Adrenal gland (tissue), 12 donors: ENCODE measurements around the gene PDC. TPM values are rescaled to one million over a fixed set of nuclear protein-coding genes. Genes with fewer than 3 reads are reported as not detected.

ENCODE experiments used
- DNase-seq, 7 donors: peaks; one replicate each; pipeline ENCODE4 v3.0.0-alpha.2; 2019 to 2020
- H3K27ac ChIP-seq, 5 donors: fragments of 200-600 bp; sonication (generic) in 4 of 5; 1 replicate in 3 of 5; 2 replicates in 2 of 5; pipeline versions ENCODE4 v1.5.1 to v1.8.0; 2016 to 2020; ENCODE audit warnings: mild to moderate bottlenecking in 1 of 5
- H3K27me3 ChIP-seq: fragments of 200-600 bp; 2 replicates; pipeline ENCODE4 v1.8.0; 2021
- H3K36me3 ChIP-seq, 2 donors: fragments of 200-600 bp; replicated peaks in 1 of 2; 1 replicate in 1 of 2; 2 replicates in 1 of 2; pipeline versions ENCODE4 v1.5.1 to v1.8.0; 2018 to 2022
- H3K4me1 ChIP-seq, 2 donors: fragments of 200-600 bp; replicated peaks in 1 of 2; 1 replicate in 1 of 2; 2 replicates in 1 of 2; pipeline versions ENCODE4 v1.5.1 to v1.8.0; 2018 to 2021
- H3K4me3 ChIP-seq, 4 donors: fragments of 200-600 bp; sonication (generic) in 3 of 4; one replicate each; pipeline ENCODE4 v1.5.1; 2016 to 2018
- H3K9me3 ChIP-seq, 3 donors: fragments of 200-600 bp; sonication (generic) in 1 of 3; replicated peaks in 1 of 3; 1 replicate in 2 of 3; 2 replicates in 1 of 3; pipeline versions ENCODE4 v1.5.1 to v1.8.0; 2016 to 2021
- POLR2A ChIP-seq, 2 donors: fragments of 450-650 bp; IDR thresholded peaks; one replicate each; pipeline ENCODE4 v1.6.1; 2017; ENCODE audit warnings: antibody characterized with exemption in 2 of 2, mild to moderate bottlenecking in 2 of 2, moderate library complexity in 1 of 2
- WGBS, 4 donors: extraction: QIAGEN DNeasy Blood & Tissue Kit in 2 of 4; methylation state at CpG; one replicate each; pipeline versions ENCODE4 v1.1.5 to v1.1.7; 2013 to 2017; 5-methylcytosine and 5-hydroxymethylcytosine counted together
- intact Hi-C, 2 donors: fragments of 100-400 bp; cut with DNase I; formaldehyde crosslinking; loops; one replicate each; pipeline versions ENCODE4 v1.14.1 to v1.15.0; 2022 to 2023
- polyA plus RNA-seq, 3 donors: library from polyadenylated mRNA; stranded (reverse); fragments of 200-250 nt in 2 of 3; fragments of 350-450 nt in 1 of 3; fragmentation: Illumina TruSeq in 1 of 3; extraction: RNeasy Lipid Tissue Mini Kit (QIAGEN cat#74804) in 1 of 3; gene quantifications; one replicate each; pipeline ENCODE4 v1.2.3, GENCODE V29; 2013 to 2014
- total RNA-seq, 9 donors: library from RNA; depleted of rRNA in 4 of 9; stranded (reverse); fragments of >200 nt in 4 of 9; fragments of 120-200 nt in 1 of 9; fragmentation: NEBNext Ultra II Directional in 1 of 9; extraction: Animal tissue kit (Norgen Biotek cat#: 25700) in 1 of 9; gene quantifications; one replicate each; pipeline versions ENCODE4 v1.1.0 to v1.2.4, GENCODE V29; 2013 to 2023
- TF ChIP-seq, protein P1 (sequence below), 6 experiments: fragments of 450-650 bp in 4 of 6; fragments of 200-600 bp in 2 of 6; sonication (generic) in 1 of 6; IDR thresholded peaks; 1 replicate in 5 of 6; 2 replicates in 1 of 6; pipeline versions ENCODE4 v1.5.1 to v1.8.0; 2016 to 2021; ENCODE audit warnings: antibody characterized with exemption in 6 of 6, mild to moderate bottlenecking in 2 of 6, moderate library complexity in 1 of 6
- donor health status: healthy with polysubstance abuse.
- donor health status: Bipolar disorder and iron deficiency.
- donor health status: DM: yes; HTN: yes; CAD: no.
- donor health status: DM: no; HTN: no; CAD: no.
- donor health status: DM: no; HTN: no; CAD: no.
- donor health status: DM: yes; HTN: yes; CAD: no.

PDC gene
- total and polyA plus RNA-seq, 12 donors: not detected

DNA sequence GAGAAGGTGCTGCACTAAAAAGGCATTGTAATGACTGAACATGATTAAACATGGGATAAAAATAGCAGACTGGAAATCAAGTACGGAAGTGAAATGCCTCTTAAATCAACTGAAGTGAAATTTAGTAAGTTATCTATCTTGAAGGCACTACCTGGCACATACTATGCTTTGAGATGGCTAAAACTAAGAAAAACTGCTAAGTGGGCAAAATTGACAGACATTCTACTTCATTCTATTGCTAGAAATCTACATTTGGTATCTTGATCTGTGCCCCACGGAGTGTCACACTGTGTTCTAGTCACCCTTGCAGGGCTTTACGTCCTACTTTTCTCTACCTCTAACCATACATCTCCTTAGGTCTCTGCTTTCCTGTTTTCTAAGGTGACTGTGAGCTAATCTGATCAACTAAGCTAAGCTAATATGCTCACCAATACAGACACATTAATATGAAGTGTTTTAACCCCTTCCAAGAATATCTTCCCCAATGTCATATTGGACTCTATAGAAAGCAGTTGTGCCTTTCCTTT is 4.1 kb downstream of the PDC start:
- Histone ChIP-seq H3K4me3 (no peak overlapping the region), H3K27ac (no peak overlapping the region), H3K36me3 (no peaks in the 10 kb centered on the region), H3K9me3 (no peaks in the 10 kb centered on the region), H3K4me1 (no peaks in the 10 kb centered on the region), H3K27me3 (no peaks in the 10 kb centered on the region)
- intact Hi-C loops: no loop called here
- TF ChIP-seq POLR2A (IDR thresholded peaks at IDR 0.05): no peak
- TF ChIP-seq, protein P1, sequence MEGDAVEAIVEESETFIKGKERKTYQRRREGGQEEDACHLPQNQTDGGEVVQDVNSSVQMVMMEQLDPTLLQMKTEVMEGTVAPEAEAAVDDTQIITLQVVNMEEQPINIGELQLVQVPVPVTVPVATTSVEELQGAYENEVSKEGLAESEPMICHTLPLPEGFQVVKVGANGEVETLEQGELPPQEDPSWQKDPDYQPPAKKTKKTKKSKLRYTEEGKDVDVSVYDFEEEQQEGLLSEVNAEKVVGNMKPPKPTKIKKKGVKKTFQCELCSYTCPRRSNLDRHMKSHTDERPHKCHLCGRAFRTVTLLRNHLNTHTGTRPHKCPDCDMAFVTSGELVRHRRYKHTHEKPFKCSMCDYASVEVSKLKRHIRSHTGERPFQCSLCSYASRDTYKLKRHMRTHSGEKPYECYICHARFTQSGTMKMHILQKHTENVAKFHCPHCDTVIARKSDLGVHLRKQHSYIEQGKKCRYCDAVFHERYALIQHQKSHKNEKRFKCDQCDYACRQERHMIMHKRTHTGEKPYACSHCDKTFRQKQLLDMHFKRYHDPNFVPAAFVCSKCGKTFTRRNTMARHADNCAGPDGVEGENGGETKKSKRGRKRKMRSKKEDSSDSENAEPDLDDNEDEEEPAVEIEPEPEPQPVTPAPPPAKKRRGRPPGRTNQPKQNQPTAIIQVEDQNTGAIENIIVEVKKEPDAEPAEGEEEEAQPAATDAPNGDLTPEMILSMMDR (IDR thresholded peaks at IDR 0.05): no peak
- DNase-seq: no peak
- WGBS, 4 donors: 57 to 64% (median 59%) methylated on average over 3 of the region's 3 CpGs

DNA sequence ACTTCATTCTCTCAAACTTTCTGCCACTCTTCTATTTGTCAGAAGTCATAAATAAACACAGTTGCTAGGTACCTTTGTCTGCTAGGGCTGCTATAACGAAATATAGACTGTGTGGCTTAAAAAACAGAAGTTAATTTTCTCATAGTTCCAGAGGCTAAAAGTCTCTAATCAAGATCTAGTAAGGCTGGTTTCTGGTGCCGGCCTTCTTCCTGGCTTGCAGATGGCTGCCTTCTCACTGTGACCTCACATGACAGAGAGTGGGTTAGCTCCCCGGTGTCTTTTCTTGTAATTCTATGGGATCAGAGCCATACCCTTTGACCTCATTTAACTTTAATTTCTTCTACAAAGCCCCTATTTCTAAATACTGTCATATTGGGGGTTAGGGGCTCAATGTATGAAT is 5.9 kb downstream of the PDC start:
- Histone ChIP-seq H3K27ac (no peak overlapping the region), H3K27me3 (no peaks in the 10 kb centered on the region), H3K9me3 (no peaks in the 10 kb centered on the region), H3K36me3 (no peaks in the 10 kb centered on the region), H3K4me1 (no peaks in the 10 kb centered on the region), H3K4me3 (no peak overlapping the region)
- no peak for DNase-seq
- 64 to 67% (median 65%) methylated on average over 3 of the region's 3 CpGs for WGBS, 4 donors
- intact Hi-C loops: no loop called here
- no peak for TF ChIP-seq POLR2A (IDR thresholded peaks at IDR 0.05)
- TF ChIP-seq, protein P1 (IDR thresholded peaks at IDR 0.05): no peak

DNA sequence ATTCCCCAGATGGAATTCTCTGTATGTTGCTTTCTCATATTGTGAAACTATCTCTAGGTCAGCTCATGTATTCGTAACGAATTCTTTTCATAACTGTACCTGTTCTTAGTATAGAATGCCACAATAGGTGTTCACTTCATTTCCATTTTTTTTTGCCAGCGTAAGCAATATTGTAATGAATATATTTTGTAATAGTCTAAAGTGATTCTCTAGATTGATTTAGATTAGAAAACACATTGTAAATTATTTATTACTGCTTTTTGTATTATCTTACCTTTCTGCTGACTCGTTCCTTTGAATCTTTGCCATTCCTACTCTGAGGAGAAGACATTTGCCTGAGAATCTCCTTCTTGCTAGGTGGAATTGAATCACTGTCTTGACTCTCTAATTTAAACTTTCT is 14.8 kb downstream of the PDC start:
- Histone ChIP-seq H3K4me3 (no peak overlapping the region), H3K36me3 (no peaks in the 10 kb centered on the region), H3K4me1 (no peaks in the 10 kb centered on the region), H3K9me3 (no peaks in the 10 kb centered on the region), H3K27ac (no peak overlapping the region), H3K27me3 (no peaks in the 10 kb centered on the region)
- no peak for DNase-seq
- TF ChIP-seq POLR2A (IDR thresholded peaks at IDR 0.05): no peak
- TF ChIP-seq, protein P1 (IDR thresholded peaks at IDR 0.05): no peak
- intact Hi-C loops: no loop called here
- 86 to 91% (median 88%) methylated on average over 4 of the region's 4 CpGs for WGBS, 4 donors

DNA sequence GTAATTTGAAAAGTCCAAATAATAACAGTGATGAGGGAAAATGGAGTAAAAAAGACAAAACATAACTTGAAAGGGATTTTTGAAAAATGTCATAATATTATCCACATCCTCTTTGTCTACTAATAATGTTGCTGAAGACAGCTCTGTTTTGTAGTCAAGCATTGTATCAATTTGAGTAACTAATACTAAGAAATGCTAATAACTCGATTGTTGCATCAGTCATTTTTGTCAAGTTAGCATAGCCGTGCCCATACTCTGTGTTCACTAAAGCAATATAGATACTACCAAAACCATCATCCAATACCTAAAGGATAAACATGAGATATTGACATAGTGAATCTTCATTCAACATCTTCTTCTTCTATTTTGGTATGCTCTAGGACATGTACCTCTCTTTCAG is 17.3 kb downstream of the PDC start:
- H3K4me1 ChIP-seq: no peaks in the 10 kb centered on the region
- intact Hi-C loops: no loop called here
- no peak for TF ChIP-seq POLR2A (IDR thresholded peaks at IDR 0.05)
- TF ChIP-seq, protein P1 (IDR thresholded peaks at IDR 0.05): no peak

More for the DNA sequence above, 17.3 kb downstream of the PDC start:
- Histone ChIP-seq H3K4me3 (no peak overlapping the region), H3K9me3 (peaks cover 0 to 3% (median 0%) of the 10 kb centered on the region in 3 donors), H3K27ac (no peak overlapping the region), H3K27me3 (no peaks in the 10 kb centered on the region), H3K36me3 (no peaks in the 10 kb centered on the region)
- no peak for DNase-seq
- whole genome bisulfite sequencing, 4 donors: 87 to 92% (median 90%) methylated on average over 2 of the region's 2 CpGs
